ENCODE data around the gene SLC41A3. TPM values are rescaled to one million over a fixed set of nuclear protein-coding genes. Genes with fewer than 3 reads are reported as not detected.

The SLC41A3 gene
- total RNA-seq, 4 donors from 2014 or later = 36.1 to 54.8 (median 46.3) TPM

- H3K4me1 ChIP-seq = peaks cover 0 to 12% (median 1%) of the 10 kb centered on the region in 4 donors
- no peak overlapping the region for H3K4me3 ChIP-seq
- H3K9me3 ChIP-seq = no peaks in the 10 kb centered on the region
- no peaks in the 10 kb centered on the region for H3K27me3 ChIP-seq
- TF ChIP-seq CTCF (IDR thresholded peaks at IDR 0.05) (no peak), POLR2A (IDR thresholded peaks at IDR 0.05) (no peak), EP300 (IDR thresholded peaks at IDR 0.05) (no peak)
- no peak overlapping the region for H3K27ac ChIP-seq
- no peak for DNase-seq (ENCODE audit: low spot score in 2 of 2)
- peaks cover 0 to 81% (median 0%) of the 10 kb centered on the region in 3 donors for H3K36me3 ChIP-seq
- 84 to 86% methylated on average over 7 of the region's 7 CpGs for WGBS, 2 donors
Observed at GRCh38 chr3:126018995-126019394, 64.9 kb downstream of the SLC41A3 start.

- no peak for TF ChIP-seq EP300 (IDR thresholded peaks at IDR 0.05)
- TF ChIP-seq CTCF (IDR thresholded peaks at IDR 0.05) = no peak
- TF ChIP-seq POLR2A (IDR thresholded peaks at IDR 0.05) = no peak
- H3K27me3 ChIP-seq = no peaks in the 10 kb centered on the region
- H3K4me1 ChIP-seq = peaks cover 0 to 17% (median 2%) of the 10 kb centered on the region in 4 donors
- H3K4me3 ChIP-seq = no peak overlapping the region
- 67 to 71% methylated on average over 1 of the region's 1 CpG for WGBS, 2 donors
- DNase-seq (ENCODE audit: low spot score in 2 of 2) = no peak
- peaks cover 0 to 81% (median 0%) of the 10 kb centered on the region in 3 donors for H3K36me3 ChIP-seq
- H3K9me3 ChIP-seq = no peaks in the 10 kb centered on the region
- H3K27ac ChIP-seq = no peak overlapping the region
Observed at GRCh38 chr3:126018545-126018944, 65.4 kb downstream of the SLC41A3 start.

GRCh38 chr3:126017362-126017761, 66.6 kb downstream of the SLC41A3 start:
- Histone ChIP-seq H3K9me3 (no peaks in the 10 kb centered on the region), H3K27me3 (no peaks in the 10 kb centered on the region), H3K4me3 (no peak overlapping the region), H3K36me3 (peaks cover 0 to 79% (median 0%) of the 10 kb centered on the region in 3 donors), H3K4me1 (peaks cover 0 to 19% (median 2%) of the 10 kb centered on the region in 4 donors), H3K27ac (no peak overlapping the region)
- TF ChIP-seq POLR2A (IDR thresholded peaks at IDR 0.05) = no peak
- no peak for TF ChIP-seq EP300 (IDR thresholded peaks at IDR 0.05)
- TF ChIP-seq CTCF (IDR thresholded peaks at IDR 0.05) = no peak
- 92% methylated on average over 6 to 9 of the region's 9 CpGs for WGBS, 2 donors
- DNase-seq (ENCODE audit: low spot score in 2 of 2) = no peak

- 92 to 93% methylated on average over 8 of the region's 8 CpGs for WGBS, 2 donors
- Histone ChIP-seq H3K9me3 (no peaks in the 10 kb centered on the region), H3K27me3 (no peaks in the 10 kb centered on the region), H3K36me3 (peaks cover 0 to 80% (median 0%) of the 10 kb centered on the region in 3 donors), H3K4me1 (peaks cover 0 to 19% (median 2%) of the 10 kb centered on the region in 4 donors), H3K27ac (no peak overlapping the region), H3K4me3 (no peak overlapping the region)
- TF ChIP-seq CTCF (IDR thresholded peaks at IDR 0.05) (no peak), POLR2A (IDR thresholded peaks at IDR 0.05) (no peak), EP300 (IDR thresholded peaks at IDR 0.05) (no peak)
- no peak for DNase-seq (ENCODE audit: low spot score in 2 of 2)
Observed at GRCh38 chr3:126016616-126017015, 67.3 kb downstream of the SLC41A3 start.

- no peaks in the 10 kb centered on the region for H3K9me3 ChIP-seq
- H3K4me3 ChIP-seq = no peak overlapping the region
- H3K27ac ChIP-seq = peak overlapping the region in 1 of 4 donors; percentile 64
- DNase-seq (ENCODE audit: low spot score in 2 of 2) = no peak
- WGBS, 2 donors = 73 to 84% methylated on average over 10 of the region's 10 CpGs
- no peaks in the 10 kb centered on the region for H3K27me3 ChIP-seq
- peaks cover 0 to 88% (median 0%) of the 10 kb centered on the region in 3 donors for H3K36me3 ChIP-seq
- H3K4me1 ChIP-seq = peaks cover 0 to 19% (median 2%) of the 10 kb centered on the region in 4 donors
- TF ChIP-seq POLR2A (IDR thresholded peaks at IDR 0.05) = no peak
- TF ChIP-seq EP300 (IDR thresholded peaks at IDR 0.05) = no peak
- TF ChIP-seq CTCF (IDR thresholded peaks at IDR 0.05) = no peak
Observed at GRCh38 chr3:126015075-126015474, 68.8 kb downstream of the SLC41A3 start.
